ENCODE data around the gene TSPY2.
"Not testable (repeated sequence)": the region's sequence is repeated elsewhere in the genome, so short reads cannot be mapped to it uniquely, and the experiment has no call there.

Gene TSPY2, protein sequence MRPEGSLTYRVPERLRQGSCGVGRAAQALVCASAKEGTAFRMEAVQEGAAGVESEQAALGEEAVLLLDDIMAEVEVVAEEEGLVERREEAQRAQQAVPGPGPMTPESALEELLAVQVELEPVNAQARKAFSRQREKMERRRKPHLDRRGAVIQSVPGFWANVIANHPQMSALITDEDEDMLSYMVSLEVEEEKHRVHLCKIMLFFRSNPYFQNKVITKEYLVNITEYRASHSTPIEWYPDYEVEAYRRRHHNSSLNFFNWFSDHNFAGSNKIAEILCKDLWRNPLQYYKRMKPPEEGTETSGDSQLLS

DNA sequence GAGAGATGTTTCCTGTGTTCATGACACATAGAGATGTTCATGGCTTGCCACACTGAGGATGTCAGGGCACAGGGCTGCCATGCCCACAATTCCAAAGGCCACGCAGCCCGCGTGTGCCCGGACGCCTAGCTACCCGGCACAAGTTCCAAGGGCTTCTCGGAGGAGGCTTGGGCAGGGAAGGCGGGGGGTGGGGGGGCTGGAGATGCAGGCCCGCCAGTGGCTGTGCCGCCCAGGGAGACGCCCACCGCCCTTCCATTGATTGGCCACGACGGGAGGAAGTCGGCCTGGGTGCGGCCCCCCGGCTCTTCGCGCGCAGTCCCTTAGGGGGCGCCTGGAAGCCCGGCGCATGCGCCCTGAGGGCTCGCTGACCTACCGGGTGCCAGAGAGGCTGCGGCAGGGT is at the start of gene TSPY2:
Gene TSPY2 (plus strand): TSS at position 301 of the 400 bp plus-strand sequence. CDS start 46 bp downstream, at position 347.
- not testable (repeated sequence) for DNase-seq

DNA sequence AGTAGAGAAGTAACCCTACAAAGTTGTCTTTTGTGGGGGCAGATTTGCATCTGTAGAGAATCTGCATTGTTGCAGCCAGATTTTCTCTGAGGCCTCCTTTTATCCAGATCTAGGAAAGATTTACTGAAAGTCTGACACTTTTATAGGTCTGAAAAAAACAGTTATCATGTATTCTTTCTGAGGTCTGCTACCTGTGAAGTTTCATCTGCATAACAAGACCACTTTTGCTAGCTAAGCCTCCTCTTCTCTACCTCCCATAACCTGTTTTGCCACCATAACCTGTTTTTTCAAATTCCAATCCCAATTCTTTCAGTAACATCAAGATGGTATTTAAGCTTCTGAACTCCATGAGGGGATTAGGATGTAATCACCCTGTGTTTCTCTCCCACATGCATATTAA is 36.5 kb upstream of the TSPY2 start:
- not testable (repeated sequence) for DNase-seq

DNA sequence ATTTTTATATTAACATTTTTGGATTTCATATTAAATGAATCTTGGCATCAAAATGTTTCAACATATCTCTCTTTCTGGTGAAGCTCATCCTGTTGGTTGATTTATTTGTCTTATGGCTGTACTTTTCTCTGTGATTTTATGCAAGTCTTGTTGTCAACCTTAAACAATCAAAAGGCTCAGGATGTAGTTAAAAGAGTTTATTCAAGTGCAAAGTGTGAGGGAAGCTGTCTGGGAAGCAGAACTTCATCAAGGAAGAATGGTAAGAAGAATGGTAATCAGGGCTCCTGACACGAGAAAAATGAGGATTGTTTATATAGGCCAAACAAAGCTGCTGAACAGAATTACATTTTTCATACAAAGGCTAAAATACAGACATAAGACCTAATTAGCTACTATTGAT is 29.0 kb upstream of the TSPY2 start:
- not testable (repeated sequence) for DNase-seq

DNA sequence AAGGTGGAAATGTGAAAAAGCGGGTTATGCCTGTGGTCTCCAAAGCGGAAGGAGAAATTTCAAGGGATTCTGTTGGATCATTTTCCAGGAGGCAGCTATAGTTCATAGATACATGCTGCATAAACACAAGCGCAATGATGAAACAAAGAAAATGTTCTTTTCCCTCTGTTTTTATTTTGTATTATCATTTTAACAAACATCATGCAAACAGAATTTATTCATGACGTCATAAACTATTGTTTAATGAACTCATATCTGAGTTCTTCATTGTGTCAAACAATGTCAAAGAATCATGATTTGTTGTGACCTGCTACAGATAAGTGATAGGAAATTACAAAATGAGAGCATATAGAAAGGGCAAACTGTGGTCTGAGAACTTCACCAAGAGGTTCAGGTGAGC is 23.8 kb downstream of the TSPY2 start:
- DNase-seq, result not testable (repeated sequence)
